Measurements from ENCODE around the gene EML5.

Gene EML5

DNA sequence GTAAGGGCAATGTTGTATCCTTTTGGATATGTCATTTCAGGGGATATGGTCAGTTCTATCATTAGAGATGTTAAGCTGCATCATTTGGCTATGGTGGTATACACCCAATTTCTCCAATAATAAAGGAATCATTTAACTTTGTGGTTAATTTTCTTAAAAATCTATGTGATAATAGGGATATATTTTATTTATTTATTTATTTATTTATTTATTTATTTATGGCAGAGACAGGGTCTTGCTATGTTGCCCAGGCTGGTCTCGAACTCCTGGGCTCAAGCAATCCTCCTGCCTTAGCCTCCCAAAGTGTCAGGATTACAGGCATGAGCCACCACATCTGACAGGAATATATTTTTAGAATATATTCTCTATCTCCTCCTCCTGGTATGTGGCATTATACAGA lies 85.7 kb downstream of the EML5 start:
- no peak for DNase-seq (ENCODE audit: low spot score)

DNA sequence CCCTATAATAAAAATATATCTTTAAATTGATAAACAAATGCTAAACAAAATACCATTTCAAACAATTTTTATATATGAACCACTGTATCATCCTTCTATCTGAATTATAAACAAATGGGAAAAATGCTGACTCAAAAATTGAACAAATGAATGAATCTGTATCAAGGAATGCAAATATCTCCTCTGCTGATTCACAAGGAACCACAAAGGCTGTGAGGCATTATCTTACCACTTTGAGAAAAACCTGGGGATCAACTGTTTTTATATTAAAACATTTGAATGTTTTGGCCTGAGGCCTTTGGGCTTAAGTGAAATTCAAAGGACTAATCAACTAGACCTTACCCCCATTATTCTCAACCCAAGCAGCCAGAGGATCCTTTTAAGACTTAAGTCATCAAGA lies 86.3 kb downstream of the EML5 start:
- DNase-seq (ENCODE audit: low spot score): no peak

- no peak for DNase-seq (ENCODE audit: low spot score)
Measured at GRCh38 chr14:88698651-88699050, 94.1 kb downstream of the EML5 start.

DNA sequence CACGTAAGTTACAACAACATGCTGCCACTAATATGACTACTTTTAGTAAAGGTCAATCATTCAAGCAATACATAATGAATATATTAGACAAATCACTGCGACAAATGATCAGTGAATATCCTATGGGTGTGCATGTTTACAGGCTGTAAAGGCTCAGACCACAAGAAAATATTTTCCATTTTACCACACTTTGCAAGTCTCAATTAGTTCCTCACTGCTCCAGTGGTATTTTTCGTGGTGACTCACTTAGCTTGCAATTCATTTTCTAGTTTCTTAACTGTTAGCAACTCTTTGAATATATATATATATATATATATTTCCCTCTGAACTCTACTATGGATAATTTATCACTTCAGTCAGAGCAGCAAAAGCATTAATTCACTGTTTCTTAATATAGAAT lies 96.9 kb downstream of the EML5 start:
- DNase-seq (ENCODE audit: low spot score): no peak

GRCh38 chr14:88688386-88688785 lies 104.4 kb downstream of the EML5 start:
- DNase-seq (ENCODE audit: low spot score): no peak

- no peak for DNase-seq (ENCODE audit: low spot score)
Measured at GRCh38 chr14:88683119-88683518, 109.6 kb downstream of the EML5 start.

DNA sequence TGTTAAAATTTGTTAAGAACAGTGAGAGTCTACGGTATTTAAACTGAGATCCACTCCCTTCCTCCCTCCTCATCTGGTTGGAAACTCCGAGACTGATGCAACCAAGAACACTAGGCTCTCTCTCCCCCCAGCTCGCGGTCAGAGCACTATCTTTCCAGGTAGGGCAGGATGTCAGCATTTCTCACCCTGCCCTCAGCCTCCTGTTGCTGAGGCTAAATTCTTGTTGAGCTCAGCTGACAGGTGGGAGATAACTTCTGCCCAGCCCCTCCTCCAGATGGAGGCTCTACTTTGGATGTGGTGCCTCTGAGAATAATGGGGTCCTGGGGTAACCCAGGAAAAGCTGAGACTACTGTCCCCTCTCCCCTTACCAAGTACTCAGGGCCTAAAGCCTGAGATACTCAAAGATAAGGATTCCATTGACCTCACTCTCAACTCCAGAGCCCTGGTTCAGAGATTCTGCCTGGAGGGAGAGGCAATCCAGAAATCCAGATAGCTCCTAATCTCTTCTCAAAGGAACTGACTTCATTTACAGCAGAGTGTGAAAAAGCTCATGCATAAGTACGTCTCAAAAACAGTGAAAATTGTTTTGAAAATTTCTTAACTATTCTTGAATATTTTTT lies 110.1 kb downstream of the EML5 start:
- DNase-seq (ENCODE audit: low spot score): no peak

GRCh38 chr14:88681755-88682494 lies 110.8 kb downstream of the EML5 start:
- DNase-seq (ENCODE audit: low spot score): no peak

GRCh38 chr14:88669346-88669745 lies 123.4 kb downstream of the EML5 start:
- DNase-seq (ENCODE audit: low spot score): no peak

GRCh38 chr14:88668448-88669116 lies 124.2 kb downstream of the EML5 start:
- no peak for DNase-seq (ENCODE audit: low spot score)

GRCh38 chr14:88667555-88668273 lies 125.0 kb downstream of the EML5 start:
- peak; percentile 83 for DNase-seq (ENCODE audit: low spot score)

DNA sequence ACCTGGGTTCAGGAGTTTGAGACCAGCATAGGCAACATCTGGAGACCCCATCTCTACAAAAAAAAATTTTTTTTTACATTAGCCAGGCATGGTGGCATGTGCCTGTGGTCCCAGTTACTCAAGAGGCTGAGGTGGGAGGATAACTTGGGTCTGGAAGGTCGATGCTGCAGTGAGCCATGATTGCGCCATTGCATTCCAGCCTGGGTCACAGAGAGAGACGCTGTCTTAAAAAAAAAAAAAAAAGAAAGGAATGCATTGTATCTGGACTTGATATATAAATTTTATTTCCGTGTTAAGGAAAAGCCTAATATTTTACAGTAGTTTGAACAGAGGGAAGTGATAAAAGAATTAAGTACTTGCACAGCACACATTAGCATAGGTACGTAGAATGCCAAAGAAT lies 132.7 kb downstream of the EML5 start:
- no peak for DNase-seq (ENCODE audit: low spot score)

DNA sequence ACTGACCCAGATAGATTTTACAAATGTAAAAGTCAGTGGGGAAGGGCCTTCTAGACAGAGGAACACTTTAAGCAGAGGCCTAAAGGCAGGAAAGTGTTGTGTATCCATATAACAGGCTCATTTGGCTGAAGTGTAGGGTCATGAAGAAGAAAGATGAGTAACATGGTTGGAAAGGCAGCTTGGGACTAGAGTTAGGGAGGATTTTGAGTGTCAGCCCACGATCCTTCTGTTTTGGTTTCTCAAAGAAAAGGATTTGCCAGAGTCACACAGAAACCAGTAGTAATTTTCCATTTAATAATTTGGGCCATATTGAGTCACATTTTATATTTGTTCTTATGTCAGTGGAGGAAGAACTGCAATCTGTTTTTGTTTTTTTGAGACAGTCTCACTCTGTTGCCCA lies 153.5 kb downstream of the EML5 start:
- no peak for DNase-seq (ENCODE audit: low spot score)

DNA sequence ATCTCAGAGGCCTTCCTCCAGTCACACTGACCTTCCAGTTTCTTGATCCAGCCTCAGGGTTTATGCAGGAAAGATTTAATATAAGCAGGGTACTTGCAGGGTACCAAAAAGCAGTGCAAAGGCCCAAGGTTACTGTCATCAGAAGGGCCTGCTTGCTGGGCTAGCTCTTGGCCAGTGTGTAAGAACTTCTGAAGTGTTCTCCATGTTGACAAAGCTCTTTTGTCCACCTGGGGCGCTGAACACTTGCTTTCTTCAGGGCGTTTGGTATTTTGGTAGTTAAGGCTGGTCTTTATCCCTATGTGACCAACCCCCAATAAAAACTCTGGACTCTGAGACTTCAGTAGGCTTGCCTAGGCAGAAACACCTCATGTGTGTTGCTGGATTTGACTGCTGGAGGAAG lies 160.2 kb downstream of the EML5 start:
- no peak for DNase-seq (ENCODE audit: low spot score)

GRCh38 chr14:88631091-88631490 lies 161.7 kb downstream of the EML5 start:
- no peak for DNase-seq (ENCODE audit: low spot score)

DNA sequence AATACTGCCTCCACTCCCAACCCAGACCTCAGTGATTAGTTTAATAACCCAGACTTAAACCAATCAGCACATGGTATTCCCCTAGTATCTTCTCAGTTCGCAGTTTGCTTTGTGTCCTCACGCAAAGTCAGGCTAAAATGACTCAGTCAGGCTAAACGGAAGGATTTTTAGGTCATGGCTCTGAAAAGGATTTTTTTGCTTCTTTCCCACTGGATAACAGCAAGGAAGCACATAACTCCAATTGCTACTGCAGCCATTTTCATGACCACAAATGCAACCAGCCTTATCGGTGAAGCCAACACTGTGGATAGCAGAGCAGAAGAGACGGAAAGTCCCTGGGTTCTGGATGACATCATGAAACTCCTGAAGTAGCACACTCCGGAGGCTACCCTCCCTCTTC lies 162.2 kb downstream of the EML5 start:
- no peak for DNase-seq (ENCODE audit: low spot score)

GRCh38 chr14:88628462-88628861 lies 164.3 kb downstream of the EML5 start:
- no peak for DNase-seq (ENCODE audit: low spot score)

- DNase-seq (ENCODE audit: low spot score): no peak
Measured at GRCh38 chr14:88628033-88628432, 164.7 kb downstream of the EML5 start.

DNA sequence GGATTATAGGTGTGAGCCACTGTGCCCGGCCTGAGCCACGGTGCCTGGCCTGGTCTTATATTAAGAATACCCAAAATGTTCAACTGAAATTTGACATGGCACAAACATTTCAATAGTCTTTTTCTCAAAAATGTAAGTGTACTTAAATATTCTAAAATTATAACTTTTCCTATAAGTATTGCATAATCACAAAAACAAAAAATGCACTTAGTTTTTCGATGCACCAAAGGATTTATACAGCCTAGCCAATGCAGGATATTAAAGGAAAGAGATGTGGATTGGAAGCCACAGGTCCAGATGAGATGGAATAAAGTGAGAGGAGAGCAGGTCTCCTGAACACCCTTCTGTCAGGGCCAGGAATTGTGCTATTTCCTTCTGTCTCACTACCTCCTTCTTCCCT lies 167.1 kb downstream of the EML5 start:
- no peak for DNase-seq (ENCODE audit: low spot score)

GRCh38 chr14:88621100-88621499 lies 171.7 kb downstream of the EML5 start:
- DNase-seq (ENCODE audit: low spot score): no peak

- DNase-seq (ENCODE audit: low spot score): no peak
Measured at GRCh38 chr14:88618476-88618875, 174.3 kb downstream of the EML5 start.

GRCh38 chr14:88617479-88617878 lies 175.3 kb downstream of the EML5 start:
- DNase-seq (ENCODE audit: low spot score): no peak

DNA sequence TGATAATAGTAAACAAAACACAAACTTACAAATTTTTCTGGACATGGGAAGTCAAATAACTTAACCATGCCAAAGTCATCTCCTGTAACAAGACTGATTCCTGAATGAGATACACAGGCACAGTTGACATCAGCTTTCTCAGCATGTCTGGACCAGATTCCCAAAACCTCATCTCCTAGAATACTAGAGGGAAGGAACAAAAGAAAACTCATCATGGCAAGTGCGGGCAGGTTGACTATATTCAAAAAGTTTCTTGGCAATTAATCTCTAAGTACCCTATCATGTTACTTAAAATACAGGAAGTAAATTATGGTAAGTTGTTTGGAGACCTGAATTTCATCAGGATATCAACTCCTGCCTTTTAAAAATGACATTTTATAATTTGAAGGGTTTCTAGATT lies 176.1 kb downstream of the EML5 start:
- no peak for DNase-seq (ENCODE audit: low spot score)
